Ishikawa (cell line): Measurements from ENCODE around the gene PRKN.

ENCODE experiments used
- CEBPB ChIP-seq: IDR thresholded peaks from 2 replicates; pipeline ENCODE4 v1.6.1; 2012
- CREB1 ChIP-seq: IDR thresholded peaks from 2 replicates; pipeline ENCODE4 v1.6.1; 2012; ENCODE audit warnings: low read depth
- EP300 ChIP-seq: IDR thresholded peaks from 2 replicates; pipeline ENCODE4 v1.6.1; 2012; ENCODE audit warnings: borderline replicate concordance
- NFIC ChIP-seq: IDR thresholded peaks from 2 replicates; pipeline ENCODE4 v1.6.1; 2012
- TEAD4 ChIP-seq: IDR thresholded peaks from 2 replicates; pipeline ENCODE4 v1.6.1; 2012
- ZBTB7A ChIP-seq: IDR thresholded peaks from 2 replicates; pipeline ENCODE4 v1.6.1; 2012; ENCODE audit warnings: low read depth
- TF ChIP-seq, protein P1 (sequence below): IDR thresholded peaks from 2 replicates; pipeline ENCODE4 v1.6.1; 2012; ENCODE audit warnings: low read depth, mild to moderate bottlenecking

GRCh38 chr6:162710419-162710818 lies 17.1 kb downstream of the PRKN start:
- TF ChIP-seq CREB1 (no peak), ZBTB7A (no peak), EP300 (no peak), CEBPB (no peak), TEAD4 (no peak), NFIC (no peak)
- TF ChIP-seq, protein P1, sequence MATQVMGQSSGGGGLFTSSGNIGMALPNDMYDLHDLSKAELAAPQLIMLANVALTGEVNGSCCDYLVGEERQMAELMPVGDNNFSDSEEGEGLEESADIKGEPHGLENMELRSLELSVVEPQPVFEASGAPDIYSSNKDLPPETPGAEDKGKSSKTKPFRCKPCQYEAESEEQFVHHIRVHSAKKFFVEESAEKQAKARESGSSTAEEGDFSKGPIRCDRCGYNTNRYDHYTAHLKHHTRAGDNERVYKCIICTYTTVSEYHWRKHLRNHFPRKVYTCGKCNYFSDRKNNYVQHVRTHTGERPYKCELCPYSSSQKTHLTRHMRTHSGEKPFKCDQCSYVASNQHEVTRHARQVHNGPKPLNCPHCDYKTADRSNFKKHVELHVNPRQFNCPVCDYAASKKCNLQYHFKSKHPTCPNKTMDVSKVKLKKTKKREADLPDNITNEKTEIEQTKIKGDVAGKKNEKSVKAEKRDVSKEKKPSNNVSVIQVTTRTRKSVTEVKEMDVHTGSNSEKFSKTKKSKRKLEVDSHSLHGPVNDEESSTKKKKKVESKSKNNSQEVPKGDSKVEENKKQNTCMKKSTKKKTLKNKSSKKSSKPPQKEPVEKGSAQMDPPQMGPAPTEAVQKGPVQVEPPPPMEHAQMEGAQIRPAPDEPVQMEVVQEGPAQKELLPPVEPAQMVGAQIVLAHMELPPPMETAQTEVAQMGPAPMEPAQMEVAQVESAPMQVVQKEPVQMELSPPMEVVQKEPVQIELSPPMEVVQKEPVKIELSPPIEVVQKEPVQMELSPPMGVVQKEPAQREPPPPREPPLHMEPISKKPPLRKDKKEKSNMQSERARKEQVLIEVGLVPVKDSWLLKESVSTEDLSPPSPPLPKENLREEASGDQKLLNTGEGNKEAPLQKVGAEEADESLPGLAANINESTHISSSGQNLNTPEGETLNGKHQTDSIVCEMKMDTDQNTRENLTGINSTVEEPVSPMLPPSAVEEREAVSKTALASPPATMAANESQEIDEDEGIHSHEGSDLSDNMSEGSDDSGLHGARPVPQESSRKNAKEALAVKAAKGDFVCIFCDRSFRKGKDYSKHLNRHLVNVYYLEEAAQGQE = no peak
